Loucy (cell line): ENCODE results near the gene PGAM4.

ENCODE experiments used
- EZH2phosphoT487 ChIP-seq: fragments of 200-600 bp; IDR thresholded peaks from 2 replicates; pipeline ENCODE4 v1.6.1; 2018; ENCODE audit warnings: antibody characterized with exemption, mild to moderate bottlenecking, moderate library complexity, borderline replicate concordance
- TF ChIP-seq, protein P1 (sequence below): fragments of 200-600 bp; sonication (generic); conservative IDR thresholded peaks from 2 replicates; pipeline ENCODE4 v1.5.1; 2014; ENCODE audit warnings: mild to moderate bottlenecking, antibody characterized with exemption, low read length

DNA sequence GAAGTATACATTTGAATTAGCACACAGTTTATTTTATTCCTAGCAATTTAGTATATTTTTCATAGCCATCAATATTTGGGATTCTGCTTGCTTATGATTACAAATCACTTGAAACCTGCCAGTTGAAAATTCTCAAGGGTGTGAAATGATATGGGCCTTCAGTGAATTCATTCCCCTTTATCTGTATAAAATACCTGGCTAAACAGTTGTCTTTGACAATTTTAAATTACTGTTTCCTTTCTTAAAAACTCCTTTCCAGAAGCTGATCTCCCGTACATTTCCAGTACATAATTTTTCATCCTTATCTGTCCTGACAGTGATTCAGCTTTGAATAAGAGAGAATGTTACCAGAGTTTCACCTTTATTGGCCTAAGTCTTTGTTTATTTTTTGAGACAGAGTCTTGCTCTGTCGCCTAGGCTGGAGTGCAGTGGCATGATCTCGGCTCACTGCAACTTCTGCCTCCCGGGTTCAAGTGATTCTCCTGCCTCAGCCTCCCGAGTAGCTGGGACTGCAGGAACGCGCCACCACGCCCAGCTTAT, 45.0 kb downstream of the PGAM4 start:
- TF ChIP-seq, protein P1, sequence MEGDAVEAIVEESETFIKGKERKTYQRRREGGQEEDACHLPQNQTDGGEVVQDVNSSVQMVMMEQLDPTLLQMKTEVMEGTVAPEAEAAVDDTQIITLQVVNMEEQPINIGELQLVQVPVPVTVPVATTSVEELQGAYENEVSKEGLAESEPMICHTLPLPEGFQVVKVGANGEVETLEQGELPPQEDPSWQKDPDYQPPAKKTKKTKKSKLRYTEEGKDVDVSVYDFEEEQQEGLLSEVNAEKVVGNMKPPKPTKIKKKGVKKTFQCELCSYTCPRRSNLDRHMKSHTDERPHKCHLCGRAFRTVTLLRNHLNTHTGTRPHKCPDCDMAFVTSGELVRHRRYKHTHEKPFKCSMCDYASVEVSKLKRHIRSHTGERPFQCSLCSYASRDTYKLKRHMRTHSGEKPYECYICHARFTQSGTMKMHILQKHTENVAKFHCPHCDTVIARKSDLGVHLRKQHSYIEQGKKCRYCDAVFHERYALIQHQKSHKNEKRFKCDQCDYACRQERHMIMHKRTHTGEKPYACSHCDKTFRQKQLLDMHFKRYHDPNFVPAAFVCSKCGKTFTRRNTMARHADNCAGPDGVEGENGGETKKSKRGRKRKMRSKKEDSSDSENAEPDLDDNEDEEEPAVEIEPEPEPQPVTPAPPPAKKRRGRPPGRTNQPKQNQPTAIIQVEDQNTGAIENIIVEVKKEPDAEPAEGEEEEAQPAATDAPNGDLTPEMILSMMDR = no peak
- no peak for TF ChIP-seq EZH2phosphoT487
